Endodermal cell (in vitro differentiated cells): Measurements from ENCODE around the gene SCG3. TPM values are rescaled to one million over a fixed set of nuclear protein-coding genes. Genes with fewer than 3 reads are reported as not detected.
"Not testable (repeated sequence)": the region's sequence is repeated elsewhere in the genome, so short reads cannot be mapped to it uniquely, and the experiment has no call there.

ENCODE experiments used
- DNase-seq: peaks from one replicate; pipeline ENCODE4 v3.0.0-alpha.2; 2017
- H3K27ac ChIP-seq: 2 replicates; pipeline ENCODE4 v1.5.1; 2013; ENCODE audit warnings: mild to moderate bottlenecking, low read depth, low read length, moderate library complexity
- H3K27me3 ChIP-seq: 2 replicates; pipeline ENCODE4 v1.6.1; 2013; ENCODE audit warnings: mild to moderate bottlenecking, low read length, moderate library complexity; ENCODE audit not compliant: insufficient read depth, control insufficient read depth, poor library complexity, severe bottlenecking
- H3K36me3 ChIP-seq: 2 replicates; pipeline ENCODE4 v1.7.0; 2013; ENCODE audit warnings: mild to moderate bottlenecking, low read length, moderate library complexity; ENCODE audit not compliant: control insufficient read depth, insufficient read depth
- H3K4me1 ChIP-seq: one replicate; pipeline ENCODE4 v1.7.0; 2013; ENCODE audit warnings: low read length; ENCODE audit not compliant: control insufficient read depth, insufficient read depth
- H3K4me3 ChIP-seq: 2 replicates; pipeline ENCODE4 v1.5.1; 2013; ENCODE audit warnings: mild to moderate bottlenecking, low read length, moderate library complexity
- H3K9ac ChIP-seq: 2 replicates; pipeline ENCODE4 v1.6.1; 2013; ENCODE audit warnings: mild to moderate bottlenecking, low read length, moderate library complexity; ENCODE audit not compliant: poor library complexity, severe bottlenecking; ENCODE audit errors: extremely low read depth
- H3K9me3 ChIP-seq: 2 replicates; pipeline ENCODE4 v1.6.1; 2013; ENCODE audit warnings: mild to moderate bottlenecking, low read length, moderate library complexity; ENCODE audit not compliant: control insufficient read depth
- H3K27ac Mint-ChIP-seq: 2 replicates; pipeline ENCODE4 v1.8.0; 2020; ENCODE audit warnings: mixed read lengths
- H3K27me3 Mint-ChIP-seq: 2 replicates; pipeline ENCODE4 v1.8.0; 2021; ENCODE audit warnings: mild to moderate bottlenecking, mixed read lengths; ENCODE audit not compliant: insufficient read depth
- H3K36me3 Mint-ChIP-seq: 2 replicates; pipeline ENCODE4 v1.8.0; 2020; ENCODE audit warnings: low read depth, mixed read lengths
- H3K4me1 Mint-ChIP-seq: 2 replicates; pipeline ENCODE4 v1.8.0; 2020; ENCODE audit warnings: mixed read lengths
- H3K4me3 Mint-ChIP-seq: 2 replicates; pipeline ENCODE4 v1.8.0; 2020; ENCODE audit warnings: mild to moderate bottlenecking, moderate library complexity, mixed read lengths
- H3K9me3 Mint-ChIP-seq: 2 replicates; pipeline ENCODE4 v1.8.0; 2020; ENCODE audit warnings: mild to moderate bottlenecking, mixed read lengths
- CTCF ChIP-seq: fragments of 200-600 bp; sonication (generic); conservative IDR thresholded peaks from 2 replicates; pipeline ENCODE4 v1.5.0; 2021; ENCODE audit warnings: antibody characterized with exemption, mild to moderate bottlenecking
- WGBS, 2 experiments: methylation state at CpG; one replicate each; pipeline versions ENCODE4 v1.1.5 to v1.1.7; 2013; ENCODE audit warnings: missing lambda C conversion rate in 2 of 2, mixed read lengths in 1 of 2; ENCODE audit not compliant: insufficient coverage in 1 of 2, insufficient read length in 1 of 2; 5-methylcytosine and 5-hydroxymethylcytosine counted together
- total RNA-seq, 2 donors: library from RNA; stranded (reverse); fragmentation: NEBNext Ultra II Directional in 1 of 2; extraction: Animal tissue kit (Norgen Biotek cat#: 25700) in 1 of 2; gene quantifications; 2 replicates in 1 of 2; 3 replicates in 1 of 2; pipeline ENCODE4 v1.2.1, GENCODE V29; 2021

Gene SCG3
- total RNA-seq, 2 donors from 2014 or later, result 10.0 to 18.3 TPM

GRCh38 chr15:51649659-51650521, 31.4 kb upstream of the SCG3 start:
- no peak overlapping the region for H3K9ac ChIP-seq
- H3K9me3 ChIP-seq, result no peaks in the 10 kb centered on the region
- no peaks in the 10 kb centered on the region for H3K4me1 ChIP-seq
- no peaks in the 10 kb centered on the region for H3K36me3 ChIP-seq
- Mint-ChIP-seq H3K4me3 (no peak overlapping the region), H3K9me3 (no peaks in the 10 kb centered on the region), H3K4me1 (no peaks in the 10 kb centered on the region), H3K36me3 (no peaks in the 10 kb centered on the region), H3K27ac (no peak overlapping the region), H3K27me3 (no peaks in the 10 kb centered on the region)
- no peak overlapping the region for H3K4me3 ChIP-seq
- no peak overlapping the region for H3K27ac ChIP-seq
- WGBS, 2 experiments, result 20 to 83% methylated on average over 1 to 3 of the region's 4 CpGs
- peak; percentile 53 for DNase-seq
- TF ChIP-seq CTCF, result peak; percentile 88
- H3K27me3 ChIP-seq, result no peaks in the 10 kb centered on the region

GRCh38 chr15:51652084-51652668, 29.1 kb upstream of the SCG3 start:
- Mint-ChIP-seq H3K4me1 (no peaks in the 10 kb centered on the region), H3K27ac (no peak overlapping the region), H3K9me3 (no peaks in the 10 kb centered on the region), H3K36me3 (no peaks in the 10 kb centered on the region), H3K27me3 (no peaks in the 10 kb centered on the region), H3K4me3 (no peak overlapping the region)
- Histone ChIP-seq H3K9ac (no peak overlapping the region), H3K36me3 (no peaks in the 10 kb centered on the region), H3K4me3 (no peak overlapping the region), H3K4me1 (no peaks in the 10 kb centered on the region), H3K27me3 (no peaks in the 10 kb centered on the region), H3K27ac (no peak overlapping the region), H3K9me3 (no peaks in the 10 kb centered on the region)
- TF ChIP-seq CTCF, result no peak
- 88 to 93% methylated on average over 4 to 5 of the region's 5 CpGs for WGBS, 2 experiments
- DNase-seq, result no peak

- not testable (repeated sequence) for H3K9ac ChIP-seq, H3K4me3 ChIP-seq, H3K4me3 Mint-ChIP-seq, H3K27me3 Mint-ChIP-seq, H3K36me3 Mint-ChIP-seq, H3K27ac Mint-ChIP-seq, H3K9me3 Mint-ChIP-seq, H3K27ac ChIP-seq, H3K36me3 ChIP-seq, H3K4me1 ChIP-seq, H3K27me3 ChIP-seq, H3K9me3 ChIP-seq, H3K4me1 Mint-ChIP-seq
- peak; percentile 55 for DNase-seq
- 95 to 97% methylated on average over 24 of the region's 24 CpGs for WGBS, 2 experiments
Measured at GRCh38 chr15:51655401-51656057, 25.8 kb upstream of the SCG3 start.
